ENCODE measurements around the gene DMRTA2. TPM values are rescaled to one million over a fixed set of nuclear protein-coding genes. Genes with fewer than 3 reads are reported as not detected.
A peak's percentile ranks its signal among the peaks of the same experiment; 100 is the strongest.

Gene DMRTA2
- total RNA-seq, 2 donors from 2014 or later = 0.28 to 0.41 TPM

DNA sequence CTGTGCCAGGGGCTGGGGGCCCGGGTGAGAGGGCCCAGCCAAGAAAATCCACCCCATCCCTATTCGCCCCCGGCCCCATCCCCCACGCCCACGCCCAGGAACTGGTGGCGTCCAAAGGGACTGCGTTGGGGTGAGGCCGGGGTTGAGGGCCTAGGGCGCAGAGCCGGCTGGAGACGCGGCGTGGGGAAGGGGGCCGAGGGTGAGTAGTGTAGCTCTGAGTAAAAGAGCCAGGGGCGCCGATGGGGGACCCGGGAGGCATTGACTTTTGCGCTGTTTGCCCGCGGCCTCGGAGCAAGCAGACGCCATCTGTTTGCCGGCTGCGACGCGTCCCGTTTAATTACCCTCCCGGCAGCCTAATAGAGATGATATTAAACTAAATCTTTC is 3.5 kb upstream of the DMRTA2 start:
- DNase-seq (ENCODE audit: low spot score) (no peak), ATAC-seq (ENCODE audit: insufficient number of reproducible peaks, low FRiP score, low read depth) (no peak)
- H3K27me3 ChIP-seq (replicated peaks; ENCODE audit: insufficient read depth) = peaks cover 78% of the 10 kb centered on the region
- peak overlapping the region in 1 of 2 donors; percentile 20 for H3K27ac ChIP-seq
- peaks cover 13 to 48% of the 10 kb centered on the region in 2 donors for H3K4me1 ChIP-seq (ENCODE audit: control insufficient read depth in 1 of 2, low read depth in 2 of 2)
- H3K36me3 ChIP-seq = no peaks in the 10 kb centered on the region
- TF ChIP-seq, protein P1, sequence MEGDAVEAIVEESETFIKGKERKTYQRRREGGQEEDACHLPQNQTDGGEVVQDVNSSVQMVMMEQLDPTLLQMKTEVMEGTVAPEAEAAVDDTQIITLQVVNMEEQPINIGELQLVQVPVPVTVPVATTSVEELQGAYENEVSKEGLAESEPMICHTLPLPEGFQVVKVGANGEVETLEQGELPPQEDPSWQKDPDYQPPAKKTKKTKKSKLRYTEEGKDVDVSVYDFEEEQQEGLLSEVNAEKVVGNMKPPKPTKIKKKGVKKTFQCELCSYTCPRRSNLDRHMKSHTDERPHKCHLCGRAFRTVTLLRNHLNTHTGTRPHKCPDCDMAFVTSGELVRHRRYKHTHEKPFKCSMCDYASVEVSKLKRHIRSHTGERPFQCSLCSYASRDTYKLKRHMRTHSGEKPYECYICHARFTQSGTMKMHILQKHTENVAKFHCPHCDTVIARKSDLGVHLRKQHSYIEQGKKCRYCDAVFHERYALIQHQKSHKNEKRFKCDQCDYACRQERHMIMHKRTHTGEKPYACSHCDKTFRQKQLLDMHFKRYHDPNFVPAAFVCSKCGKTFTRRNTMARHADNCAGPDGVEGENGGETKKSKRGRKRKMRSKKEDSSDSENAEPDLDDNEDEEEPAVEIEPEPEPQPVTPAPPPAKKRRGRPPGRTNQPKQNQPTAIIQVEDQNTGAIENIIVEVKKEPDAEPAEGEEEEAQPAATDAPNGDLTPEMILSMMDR (IDR thresholded peaks at IDR 0.05) = no peak
- H3K4me3 ChIP-seq = no peak overlapping the region
- H3K9me3 ChIP-seq = no peaks in the 10 kb centered on the region

DNA sequence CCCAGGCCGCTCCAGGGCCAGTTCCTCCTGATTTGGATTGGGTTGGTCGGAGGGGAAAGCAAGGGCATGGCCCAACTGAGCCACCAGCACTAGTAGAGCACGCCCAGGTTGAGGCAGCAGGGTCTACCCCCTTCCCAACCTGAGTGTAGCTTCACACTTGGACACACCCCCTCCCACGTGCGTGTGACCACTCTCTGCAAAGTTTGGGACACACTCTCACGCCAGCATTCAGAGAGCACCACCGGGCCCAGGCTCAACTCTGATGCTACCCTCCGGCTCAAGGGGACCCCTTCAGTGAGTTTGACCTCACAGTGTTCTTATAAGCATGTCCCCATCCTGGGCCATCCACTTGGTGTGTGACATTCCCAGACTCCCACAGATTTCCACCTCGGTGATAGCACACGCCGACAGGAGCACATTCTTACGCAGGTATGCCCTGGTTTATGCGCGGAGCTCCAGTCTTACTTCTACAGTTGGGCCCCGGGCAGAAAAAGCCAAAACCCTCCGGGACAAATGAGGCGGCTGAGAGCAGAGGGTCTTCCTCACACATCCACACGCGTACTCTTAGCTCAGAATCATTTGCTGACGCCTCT is 3.0 kb upstream of the DMRTA2 start:
- no peak for DNase-seq (ENCODE audit: low spot score)
- Histone ChIP-seq H3K9me3 (no peaks in the 10 kb centered on the region), H3K27ac (peak overlapping the region in 1 of 2 donors; percentile 20), H3K4me3 (no peak overlapping the region), H3K4me1 (ENCODE audit: control insufficient read depth in 1 of 2, low read depth in 2 of 2) (peaks cover 13 to 51% of the 10 kb centered on the region in 2 donors), H3K27me3 (replicated peaks; ENCODE audit: insufficient read depth) (peaks cover 82% of the 10 kb centered on the region), H3K36me3 (no peaks in the 10 kb centered on the region)
- no peak for ATAC-seq (ENCODE audit: insufficient number of reproducible peaks, low FRiP score, low read depth)
- TF ChIP-seq, protein P1 (IDR thresholded peaks at IDR 0.05) = no peak

DNA sequence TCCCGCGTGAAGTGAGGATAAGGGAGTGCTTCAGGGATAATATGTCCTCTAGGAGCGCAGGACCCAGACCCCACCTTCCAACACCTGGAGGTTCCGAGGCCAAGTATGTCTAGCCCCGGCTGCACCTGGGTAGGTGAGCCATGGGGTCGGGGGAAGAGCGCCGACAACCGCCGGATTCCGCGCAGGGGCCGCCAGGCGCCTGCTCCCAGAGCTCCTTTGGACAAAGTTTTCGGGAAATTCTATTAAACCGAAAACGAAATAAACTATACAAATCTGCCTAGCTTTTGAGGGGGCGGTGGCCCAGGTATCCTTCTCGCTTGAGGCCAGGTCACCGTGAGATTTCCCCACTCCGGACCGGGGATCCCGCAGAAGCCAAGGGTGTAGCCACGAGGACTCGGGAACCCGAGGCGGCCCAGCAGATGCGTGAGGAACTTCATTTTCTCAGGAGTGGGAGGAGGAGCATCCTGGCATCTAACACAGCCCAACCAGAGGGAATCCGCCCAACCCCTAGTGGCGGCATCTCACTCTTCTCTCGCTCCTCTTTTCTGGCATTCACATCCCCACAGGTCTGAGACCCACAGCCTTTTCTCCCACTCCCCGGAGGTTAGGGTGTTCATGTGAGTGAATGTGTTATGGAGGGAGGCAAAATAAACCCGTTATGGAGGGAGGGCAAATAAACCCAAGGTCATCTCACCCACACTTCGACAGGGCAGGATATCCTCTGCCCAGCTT is 2.3 kb upstream of the DMRTA2 start:
- H3K36me3 ChIP-seq = no peaks in the 10 kb centered on the region
- ATAC-seq (ENCODE audit: insufficient number of reproducible peaks, low FRiP score, low read depth) = no peak
- H3K4me3 ChIP-seq = no peak overlapping the region
- H3K27me3 ChIP-seq (replicated peaks; ENCODE audit: insufficient read depth) = peaks cover 87% of the 10 kb centered on the region
- no peaks in the 10 kb centered on the region for H3K9me3 ChIP-seq
- no peak overlapping the region for H3K27ac ChIP-seq
- H3K4me1 ChIP-seq (ENCODE audit: control insufficient read depth in 1 of 2, low read depth in 2 of 2) = peaks cover 13 to 58% of the 10 kb centered on the region in 2 donors
- TF ChIP-seq, protein P1 (IDR thresholded peaks at IDR 0.05) = no peak
- DNase-seq (ENCODE audit: low spot score) = no peak

DNA sequence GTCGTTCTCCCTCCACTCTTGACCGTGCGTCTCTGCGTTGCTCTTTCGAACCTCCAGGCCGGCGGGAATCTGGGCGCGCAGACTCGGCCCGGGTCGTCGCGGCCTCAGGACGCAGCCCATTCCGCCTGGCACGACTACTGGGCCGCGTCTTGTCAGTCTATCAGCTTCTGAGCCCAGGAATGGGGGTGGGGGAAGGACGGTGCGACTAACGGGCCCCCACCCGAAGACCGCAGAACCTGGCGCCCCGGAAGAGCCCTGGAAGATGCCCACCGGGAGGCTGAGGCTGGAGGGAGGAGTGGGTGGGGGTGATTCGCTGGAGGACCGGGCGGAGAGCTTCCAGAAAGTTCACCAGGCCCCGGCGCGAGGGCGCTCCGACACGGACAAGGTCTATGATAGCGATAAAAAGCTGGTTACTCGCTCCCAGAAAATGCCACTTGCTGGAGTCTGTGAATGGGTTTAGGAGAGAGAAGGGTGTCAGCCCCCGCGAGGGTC is 1.7 kb upstream of the DMRTA2 start:
- no peak for DNase-seq (ENCODE audit: low spot score)
- Histone ChIP-seq H3K27ac (no peak overlapping the region), H3K9me3 (no peaks in the 10 kb centered on the region), H3K36me3 (no peaks in the 10 kb centered on the region), H3K4me1 (ENCODE audit: control insufficient read depth in 1 of 2, low read depth in 2 of 2) (peaks cover 13 to 63% of the 10 kb centered on the region in 2 donors), H3K27me3 (replicated peaks; ENCODE audit: insufficient read depth) (peaks cover 87% of the 10 kb centered on the region), H3K4me3 (peak overlapping the region; percentile 65)
- TF ChIP-seq, protein P1 (IDR thresholded peaks at IDR 0.05) = no peak
- no peak for ATAC-seq (ENCODE audit: insufficient number of reproducible peaks, low FRiP score, low read depth)

- H3K4me1 ChIP-seq (ENCODE audit: control insufficient read depth in 1 of 2, low read depth in 2 of 2) = peaks cover 13 to 66% of the 10 kb centered on the region in 2 donors
Observed at GRCh38 chr1:50424045-50424883, 1.0 kb upstream of the DMRTA2 start.

More at GRCh38 chr1:50424045-50424883, 1.0 kb upstream of the DMRTA2 start:
- TF ChIP-seq, protein P1 (IDR thresholded peaks at IDR 0.05) = no peak
- ATAC-seq (ENCODE audit: insufficient number of reproducible peaks, low FRiP score, low read depth) = no peak
- no peaks in the 10 kb centered on the region for H3K9me3 ChIP-seq
- no peaks in the 10 kb centered on the region for H3K36me3 ChIP-seq
- H3K4me3 ChIP-seq = peak overlapping the region; percentile 65
- peaks cover 85% of the 10 kb centered on the region for H3K27me3 ChIP-seq (replicated peaks; ENCODE audit: insufficient read depth)
- DNase-seq (ENCODE audit: low spot score) = no peak
- H3K27ac ChIP-seq = no peak overlapping the region
